OCI-LY7 (cell line): ENCODE measurements around the gene TRNAU1AP. TPM values are rescaled to one million over a fixed set of nuclear protein-coding genes. Genes with fewer than 3 reads are reported as not detected.

Experiments used
- BruUV-seq: library from RNA; stranded (reverse); fragments of 400-500 nt; replicated peaks from 2 replicates; lab custom pipeline; 2021; lab: Mats Ljungman, UMichigan
- CTCF ChIA-PET: fragments of 300-600 bp; sonication (Branson Sonifier 250); formaldehyde crosslinking; loops from one replicate; lab custom pipeline; 2022; ENCODE audit warnings: antibody characterized with exemption; ENCODE audit not compliant: unreplicated experiment; lab: Charles Lee
- POLR2A ChIA-PET: fragments of 300-600 bp; sonication (Branson Sonifier 250); formaldehyde crosslinking; loops from one replicate; lab custom pipeline; 2022; ENCODE audit warnings: antibody characterized with exemption; lab: Charles Lee
- DNase-seq: peaks from one replicate; pipeline ENCODE4 v3.0.0-alpha.2; 2015; ENCODE audit warnings: low spot score
- H2AFZ ChIP-seq: fragments of 200-600 bp; sonication (generic), shearing (Covaris generic); 2 replicates; pipeline ENCODE4 v1.6.1; 2014; ENCODE audit warnings: mild to moderate bottlenecking, antibody characterized with exemption, low read length, moderate library complexity
- H3K27ac ChIP-seq: fragments of 200-600 bp; sonication (generic); 2 replicates; pipeline ENCODE4 v1.5.1; 2014; ENCODE audit warnings: mixed run types, low read depth, mild to moderate bottlenecking, moderate library complexity, low read length, inconsistent platforms; ENCODE audit not compliant: poor library complexity, severe bottlenecking
- H3K36me3 ChIP-seq: fragments of 200-600 bp; sonication (generic); 2 replicates; pipeline ENCODE4 v1.6.1; 2014; ENCODE audit warnings: mild to moderate bottlenecking, antibody characterized with exemption, low read length, moderate library complexity, mixed read lengths; ENCODE audit not compliant: insufficient read depth
- H3K4me1 ChIP-seq: fragments of 200-600 bp; sonication (generic); 2 replicates; pipeline ENCODE4 v1.5.1; 2014; ENCODE audit warnings: mild to moderate bottlenecking, low read length; ENCODE audit not compliant: insufficient read depth, poor library complexity, severe bottlenecking
- H3K4me2 ChIP-seq: fragments of 200-600 bp; sonication (generic); 2 replicates; pipeline ENCODE4 v1.6.1; 2014; ENCODE audit warnings: mild to moderate bottlenecking, low read length
- H3K4me3 ChIP-seq: fragments of 200-600 bp; sonication (generic); 2 replicates; pipeline ENCODE4 v1.5.1; 2014; ENCODE audit warnings: mild to moderate bottlenecking, low read depth, low read length; ENCODE audit not compliant: poor library complexity, severe bottlenecking
- H3K79me2 ChIP-seq: fragments of 200-600 bp; sonication (generic); 2 replicates; pipeline ENCODE4 v1.6.1; 2016; ENCODE audit warnings: low read depth, mild to moderate bottlenecking, low read length, moderate library complexity, mixed read lengths; ENCODE audit not compliant: insufficient read depth
- H3K9me2 ChIP-seq: fragments of 200-600 bp; sonication (generic); 2 replicates; pipeline ENCODE4 v1.6.1; 2016; ENCODE audit warnings: mild to moderate bottlenecking, low read length, mixed read lengths; ENCODE audit not compliant: insufficient read depth
- H3K9me3 ChIP-seq: fragments of 200-600 bp; sonication (generic); 2 replicates; pipeline ENCODE4 v1.6.1; 2014; ENCODE audit warnings: mild to moderate bottlenecking, mixed run types, low read length, mixed read lengths
- H4K20me1 ChIP-seq: fragments of 200-600 bp; sonication (generic); 2 replicates; pipeline ENCODE4 v1.6.1; 2014; ENCODE audit warnings: mild to moderate bottlenecking, antibody characterized with exemption, low read length, moderate library complexity, mixed read lengths; ENCODE audit not compliant: insufficient read depth
- EZH2phosphoT487 ChIP-seq: fragments of 200-600 bp; sonication (generic); IDR thresholded peaks from 2 replicates; pipeline ENCODE4 v1.6.1; 2018; ENCODE audit warnings: low read depth, borderline replicate concordance, mild to moderate bottlenecking, mixed run types, antibody characterized with exemption, low read length, moderate library complexity, mixed read lengths
- intact Hi-C: fragments of 100-400 bp; cut with micrococcal nuclease; formaldehyde crosslinking; loops from one replicate; pipeline ENCODE4 v1.10.0; 2022; ENCODE audit not compliant: unreplicated experiment
- total RNA-seq, 2 experiments: library from RNA; depleted of rRNA in 1 of 2; stranded (reverse); fragments of >200 nt in 1 of 2; shearing (Covaris generic) in 1 of 2; gene quantifications; 2 replicates each; pipeline ENCODE4 v1.2.3, GENCODE V29; 2014 to 2022
- TF ChIP-seq, protein P1 (sequence below): fragments of 200-600 bp; sonication (generic); conservative IDR thresholded peaks from 2 replicates; pipeline ENCODE4 v1.5.1; 2014; ENCODE audit warnings: mild to moderate bottlenecking, antibody characterized with exemption, low read length, moderate library complexity, mixed read lengths

The TRNAU1AP gene
- total RNA-seq, 2 experiments from 2014 or later, result 30.6 to 41.8 TPM

DNA sequence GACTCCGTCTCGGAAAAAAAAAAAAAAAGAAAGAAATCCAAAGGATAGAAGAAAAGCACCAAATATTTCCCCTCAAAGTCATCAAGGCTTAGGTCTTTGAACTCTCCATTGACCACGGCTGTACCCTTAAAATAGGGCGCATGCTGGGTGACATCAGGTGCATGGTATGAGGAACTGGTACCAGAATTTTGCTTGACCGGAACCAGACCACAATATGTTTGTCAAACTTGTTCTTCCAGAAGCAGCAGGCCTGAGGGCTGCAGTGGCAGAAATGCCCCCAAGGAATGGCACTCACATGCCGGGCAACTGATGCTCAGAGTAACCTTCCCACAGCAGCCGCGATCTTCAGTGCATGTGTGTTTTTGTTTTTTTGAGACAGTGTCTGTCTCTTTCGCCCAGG lies 26.0 kb upstream of the TRNAU1AP start:
- no peak overlapping the region for H3K4me3 ChIP-seq
- no peak for DNase-seq
- ChIA-PET POLR2A (no interaction called here), CTCF (no interaction called here)
- TF ChIP-seq, protein P1, sequence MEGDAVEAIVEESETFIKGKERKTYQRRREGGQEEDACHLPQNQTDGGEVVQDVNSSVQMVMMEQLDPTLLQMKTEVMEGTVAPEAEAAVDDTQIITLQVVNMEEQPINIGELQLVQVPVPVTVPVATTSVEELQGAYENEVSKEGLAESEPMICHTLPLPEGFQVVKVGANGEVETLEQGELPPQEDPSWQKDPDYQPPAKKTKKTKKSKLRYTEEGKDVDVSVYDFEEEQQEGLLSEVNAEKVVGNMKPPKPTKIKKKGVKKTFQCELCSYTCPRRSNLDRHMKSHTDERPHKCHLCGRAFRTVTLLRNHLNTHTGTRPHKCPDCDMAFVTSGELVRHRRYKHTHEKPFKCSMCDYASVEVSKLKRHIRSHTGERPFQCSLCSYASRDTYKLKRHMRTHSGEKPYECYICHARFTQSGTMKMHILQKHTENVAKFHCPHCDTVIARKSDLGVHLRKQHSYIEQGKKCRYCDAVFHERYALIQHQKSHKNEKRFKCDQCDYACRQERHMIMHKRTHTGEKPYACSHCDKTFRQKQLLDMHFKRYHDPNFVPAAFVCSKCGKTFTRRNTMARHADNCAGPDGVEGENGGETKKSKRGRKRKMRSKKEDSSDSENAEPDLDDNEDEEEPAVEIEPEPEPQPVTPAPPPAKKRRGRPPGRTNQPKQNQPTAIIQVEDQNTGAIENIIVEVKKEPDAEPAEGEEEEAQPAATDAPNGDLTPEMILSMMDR, result no peak
- no peak for TF ChIP-seq EZH2phosphoT487
- H3K79me2 ChIP-seq, result peaks cover 78% of the 10 kb centered on the region
- intact Hi-C loops, result no loop called here
- H2AFZ ChIP-seq, result no peak overlapping the region
- peaks cover 84% of the 10 kb centered on the region for H3K36me3 ChIP-seq
- H3K9me3 ChIP-seq, result no peaks in the 10 kb centered on the region
- no TSS peak for BruUV-seq
- no peaks in the 10 kb centered on the region for H3K9me2 ChIP-seq
- no peak overlapping the region for H3K27ac ChIP-seq
- H3K4me2 ChIP-seq, result no peak overlapping the region
- no peaks in the 10 kb centered on the region for H4K20me1 ChIP-seq
- H3K4me1 ChIP-seq, result peaks cover 3% of the 10 kb centered on the region

DNA sequence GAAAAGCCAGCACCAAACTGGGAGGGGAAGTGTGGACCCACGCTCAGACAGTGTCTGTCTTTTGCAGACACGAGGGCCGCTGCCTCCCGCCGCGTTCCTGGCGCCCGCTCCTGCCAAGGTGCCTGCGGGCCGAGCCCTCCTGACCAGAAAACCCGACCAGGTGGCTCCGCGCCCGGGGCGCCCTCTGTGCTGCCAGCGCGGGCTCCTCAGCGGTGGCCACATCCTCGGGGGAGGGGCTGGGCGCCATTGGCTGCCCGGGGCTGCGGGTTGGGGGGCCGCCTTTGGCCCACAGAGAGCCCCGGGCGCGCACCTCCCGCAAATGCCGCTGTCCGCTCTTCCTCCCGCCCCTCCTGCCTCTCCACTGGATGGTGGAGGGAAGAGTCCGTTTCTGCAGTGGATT lies 22.4 kb upstream of the TRNAU1AP start:
- Histone ChIP-seq H3K27ac (no peak overlapping the region), H3K4me1 (no peaks in the 10 kb centered on the region), H3K9me2 (no peaks in the 10 kb centered on the region), H3K9me3 (no peaks in the 10 kb centered on the region), H2AFZ (no peak overlapping the region), H3K79me2 (peaks cover 43% of the 10 kb centered on the region), H3K4me3 (no peak overlapping the region), H4K20me1 (no peaks in the 10 kb centered on the region), H3K36me3 (peaks cover 82% of the 10 kb centered on the region), H3K4me2 (no peak overlapping the region)
- POLR2A ChIA-PET, result interaction anchor here (0.7 to 1.1 kb wide), 2 partner anchors 50 to 547 kb away, joined by 3 read pairs; no protein-coding TSS in a partner anchor
- TF ChIP-seq, protein P1, result no peak
- TF ChIP-seq EZH2phosphoT487, result no peak
- intact Hi-C loops, result no loop called here
- DNase-seq, result no peak
- no TSS peak for BruUV-seq
- CTCF ChIA-PET, result no interaction called here

DNA sequence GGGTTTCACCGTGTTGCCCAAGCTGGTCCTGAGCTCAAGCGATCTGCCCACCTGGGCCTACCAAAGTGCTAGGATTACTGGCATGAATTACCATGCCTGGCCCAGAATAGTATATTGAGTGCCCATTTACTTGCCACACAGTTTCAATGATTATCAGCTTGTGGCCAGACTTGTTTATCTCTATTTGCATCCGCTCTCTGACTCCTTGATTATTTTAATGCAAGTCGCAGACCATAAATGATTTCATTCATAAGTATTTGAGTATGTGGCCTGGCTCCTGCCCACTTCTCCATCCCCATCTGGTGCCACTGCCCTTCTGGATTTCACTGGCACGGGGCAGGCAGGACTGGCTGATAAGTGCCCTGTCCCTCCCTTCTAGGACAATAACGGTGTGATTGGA lies 18.2 kb upstream of the TRNAU1AP start:
- intact Hi-C loops, result no loop called here
- H3K9me2 ChIP-seq, result no peaks in the 10 kb centered on the region
- peaks cover 93% of the 10 kb centered on the region for H3K36me3 ChIP-seq
- TF ChIP-seq, protein P1, result no peak
- no peak for TF ChIP-seq EZH2phosphoT487
- no TSS peak for BruUV-seq
- no peak overlapping the region for H3K4me2 ChIP-seq
- DNase-seq, result no peak
- H2AFZ ChIP-seq, result no peak overlapping the region
- H3K4me3 ChIP-seq, result no peak overlapping the region
- no peaks in the 10 kb centered on the region for H4K20me1 ChIP-seq
- ChIA-PET POLR2A (interaction anchor here (0.5 kb wide), 1 partner anchor 14 kb away, joined by 5 read pairs; no protein-coding TSS in a partner anchor), CTCF (interaction anchor here (0.6 kb wide), 1 partner anchor 67 kb away, joined by 5 read pairs; no protein-coding TSS in a partner anchor)
- H3K9me3 ChIP-seq, result no peaks in the 10 kb centered on the region
- H3K4me1 ChIP-seq, result no peaks in the 10 kb centered on the region
- no peak overlapping the region for H3K27ac ChIP-seq
- peaks cover 6% of the 10 kb centered on the region; the same call in 1 of the 2 replicates for H3K79me2 ChIP-seq
